HCT116 (cell line): ENCODE results near the gene NSFL1C. TPM values are rescaled to one million over a fixed set of nuclear protein-coding genes. Genes with fewer than 3 reads are reported as not detected.

ENCODE experiments used
- ATAC-seq: fragments of 200-7000 bp; cut with Tn5 transposase; 2 replicates; pipeline ENCODE4 v1.9.1; 2020; ENCODE audit warnings: mild to moderate bottlenecking, moderate library complexity
- BruUV-seq: library from RNA; stranded (reverse); fragments of 400-500 nt; replicated peaks from 2 replicates; lab custom pipeline; 2021; lab: Mats Ljungman, UMichigan
- CTCF ChIA-PET: fragments of 300-600 bp; sonication (Branson Sonifier 250); formaldehyde crosslinking; loops from one replicate; lab custom pipeline; 2021; ENCODE audit warnings: antibody characterized with exemption; lab: Charles Lee
- POLR2A ChIA-PET: fragments of 300-600, 350-600 bp; sonication (Branson Sonifier 250); formaldehyde crosslinking; loops from one replicate; lab custom pipeline; 2021; ENCODE audit warnings: antibody characterized with exemption; lab: Charles Lee
- RAD21 ChIA-PET, 2 experiments: fragments of 300-600 bp; sonication (Branson Sonifier 250); formaldehyde crosslinking; loops; one replicate each; lab custom pipeline; 2023; ENCODE audit warnings: low total read pairs in 2 of 2; ENCODE audit not compliant: uncharacterized antibody in 2 of 2, unreplicated experiment in 2 of 2, low non-redundant PET in 1 of 2; lab: Charles Lee
- DNase-seq: peaks from one replicate; pipeline ENCODE4 v3.0.0-alpha.2; 2010; ENCODE audit warnings: low read depth, low spot score
- H2AFZ ChIP-seq: fragments of 200-600 bp; shearing (Covaris generic), sonication (generic); 2 replicates; pipeline ENCODE4 v1.6.1; 2017; ENCODE audit warnings: low read depth, mixed run types, mixed read lengths, antibody characterized with exemption, low read length; ENCODE audit not compliant: poor library complexity, severe bottlenecking
- H3K27ac ChIP-seq: 2 replicates; pipeline ENCODE4 v1.5.1; 2012; ENCODE audit warnings: low read depth, low read length
- H3K27me3 ChIP-seq: fragments of 200-600 bp; sonication (generic); 2 replicates; pipeline ENCODE4 v1.6.1; 2016; ENCODE audit warnings: mixed run types, low read length, mixed read lengths; ENCODE audit not compliant: insufficient read depth
- H3K36me3 ChIP-seq, 2 experiments: fragments of 200-500 bp in 1 of 2; fragments of 200-600 bp in 1 of 2; sonication (Bioruptor generic) in 1 of 2; sonication (generic) in 1 of 2; 2 replicates each; pipeline versions ENCODE4 v1.5.1 to v1.6.1; 2014 to 2016; ENCODE audit warnings: low read length in 2 of 2, inconsistent platforms in 1 of 2, mixed read lengths in 1 of 2, mixed run types in 1 of 2; ENCODE audit not compliant: insufficient read depth in 2 of 2, control insufficient read depth in 1 of 2
- H3K4me1 ChIP-seq, 2 experiments: fragments of 200-600 bp in 1 of 2; sonication (generic) in 1 of 2; 2 replicates each; pipeline versions ENCODE4 v1.5.1 to v1.6.1; 2012 to 2017; ENCODE audit warnings: low read length in 2 of 2, inconsistent platforms in 1 of 2, mild to moderate bottlenecking in 1 of 2, mixed read lengths in 1 of 2, mixed run types in 1 of 2, moderate library complexity in 1 of 2; ENCODE audit not compliant: insufficient read depth in 2 of 2, control insufficient read depth in 1 of 2
- H3K4me2 ChIP-seq: fragments of 200-600 bp; sonication (generic); 2 replicates; pipeline ENCODE4 v1.6.1; 2017; ENCODE audit warnings: mixed run types, low read length, mixed read lengths
- H3K4me3 ChIP-seq, 2 experiments: fragments of 200-600 bp in 1 of 2; sonication (generic) in 1 of 2; replicated peaks in 1 of 2; 2 replicates each; pipeline ENCODE4 v1.5.1; 2011 to 2016; ENCODE audit warnings: low read length in 2 of 2, control low read depth in 1 of 2, low read depth in 1 of 2, mild to moderate bottlenecking in 1 of 2, mixed read lengths in 1 of 2, mixed run types in 1 of 2
- H3K79me2 ChIP-seq: fragments of 200-600 bp; sonication (generic); 2 replicates; pipeline ENCODE4 v1.6.1; 2017; ENCODE audit warnings: mild to moderate bottlenecking, mixed run types, low read length, moderate library complexity, mixed read lengths; ENCODE audit not compliant: insufficient read depth
- H3K9ac ChIP-seq: fragments of 200-600 bp; sonication (generic); 2 replicates; pipeline ENCODE4 v1.6.1; 2016; ENCODE audit warnings: low read length, mixed read lengths
- H3K9me2 ChIP-seq: fragments of 200-600 bp; sonication (generic), shearing (Covaris generic); 2 replicates; pipeline ENCODE4 v1.6.1; 2017; ENCODE audit warnings: mixed run types, mild to moderate bottlenecking, moderate library complexity; ENCODE audit not compliant: insufficient read depth
- H3K9me3 ChIP-seq, 2 experiments: fragments of 200-500 bp in 1 of 2; fragments of 200-600 bp in 1 of 2; sonication (Bioruptor generic) in 1 of 2; sonication (generic) in 1 of 2; 2 replicates each; pipeline ENCODE4 v1.6.1; 2014 to 2017; ENCODE audit warnings: low read length in 2 of 2, mixed read lengths in 2 of 2, inconsistent platforms in 1 of 2, low read depth in 1 of 2, mild to moderate bottlenecking in 1 of 2, mixed run types in 1 of 2, moderate library complexity in 1 of 2; ENCODE audit not compliant: control insufficient read depth in 1 of 2, insufficient read depth in 1 of 2
- H4K20me1 ChIP-seq: fragments of 200-600 bp; sonication (generic), shearing (Covaris generic); 2 replicates; pipeline ENCODE4 v1.6.1; 2017; ENCODE audit warnings: mixed run types, mild to moderate bottlenecking, moderate library complexity; ENCODE audit not compliant: insufficient read depth
- ATF3 ChIP-seq: IDR thresholded peaks from 2 replicates; pipeline ENCODE4 v1.6.1; 2012
- CBX3 ChIP-seq: IDR thresholded peaks from 2 replicates; pipeline ENCODE4 v1.6.1; 2012; ENCODE audit warnings: low read depth
- EGR1 ChIP-seq: IDR thresholded peaks from 2 replicates; pipeline ENCODE4 v1.6.1; 2012; ENCODE audit warnings: low read depth
- ELF1 ChIP-seq: IDR thresholded peaks from 2 replicates; pipeline ENCODE4 v1.6.1; 2012; ENCODE audit warnings: low read depth, borderline replicate concordance
- EZH2 ChIP-seq: fragments of 200-600 bp; sonication (generic); IDR thresholded peaks from 2 replicates; pipeline ENCODE4 v1.6.1; 2017; ENCODE audit warnings: antibody characterized with exemption, mixed run types
- MAX ChIP-seq: IDR thresholded peaks from 2 replicates; pipeline ENCODE4 v1.6.1; 2012
- POLR2A ChIP-seq: IDR thresholded peaks from 2 replicates; pipeline ENCODE4 v1.7.0; 2011; ENCODE audit warnings: borderline replicate concordance; ENCODE audit not compliant: insufficient read depth, insufficient read length; ENCODE audit errors: extremely low read depth
- REST ChIP-seq: IDR thresholded peaks from 2 replicates; pipeline ENCODE4 v1.6.1; 2012; ENCODE audit warnings: low read depth
- ZNF274 ChIP-seq: fragments of 200-500 bp; sonication (Bioruptor generic); IDR thresholded peaks from 2 replicates; pipeline ENCODE4 v1.6.1; 2014; ENCODE audit warnings: mild to moderate bottlenecking, low read depth, low read length, inconsistent platforms
- intact Hi-C: fragments of 100-400 bp; cut with micrococcal nuclease; formaldehyde crosslinking; loops from 2 replicates; pipeline ENCODE4 v1.10.0; 2022
- total RNA-seq: library from RNA; stranded (reverse); gene quantifications from one replicate; pipeline ENCODE4 v1.2.1, GENCODE V29; 2021; ENCODE audit not compliant: unreplicated experiment
- TF ChIP-seq, protein P1 (sequence below): IDR thresholded peaks from 2 replicates; pipeline ENCODE4 v1.6.1; 2011; ENCODE audit warnings: mild to moderate bottlenecking, low read length, moderate library complexity; ENCODE audit not compliant: insufficient replicate concordance; ENCODE audit errors: extremely low read depth

NSFL1C gene
- total RNA-seq, 1 experiment from 2014 or later: 93.4 TPM

DNA sequence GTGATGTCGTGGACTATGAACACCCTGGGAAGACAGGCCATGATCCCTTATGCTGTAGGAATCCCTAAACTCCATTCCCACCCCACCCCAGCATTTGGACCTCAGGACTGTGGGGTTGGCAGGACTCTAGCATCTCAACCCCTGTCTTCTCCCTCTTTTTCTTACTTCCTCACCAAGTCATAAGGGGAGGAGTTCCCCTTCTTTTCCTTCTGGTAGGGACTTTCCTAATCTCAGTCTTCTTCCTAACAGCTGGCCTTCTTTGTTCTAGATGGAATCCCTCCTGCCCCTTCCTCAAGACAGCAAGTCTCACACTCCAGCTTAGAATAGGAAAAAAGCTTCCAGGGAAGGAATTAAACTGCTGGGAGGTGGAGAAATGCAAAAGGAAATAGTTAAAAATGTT is 26.9 kb upstream of the NSFL1C start:
- no peaks in the 10 kb centered on the region for H3K79me2 ChIP-seq
- CTCF ChIA-PET: interaction anchor here (2.1 kb wide), 1 partner anchor 10 kb away, joined by 11 read pairs; no protein-coding TSS in a partner anchor
- H2AFZ ChIP-seq: no peak overlapping the region
- H3K9ac ChIP-seq: no peak overlapping the region
- no peak overlapping the region for H3K27ac ChIP-seq
- no peak overlapping the region for H3K4me2 ChIP-seq
- BruUV-seq: no TSS peak
- H3K9me2 ChIP-seq: no peaks in the 10 kb centered on the region
- no peak overlapping the region for H3K4me3 ChIP-seq
- POLR2A ChIA-PET: no interaction called here
- no peaks in the 10 kb centered on the region; a peak in 1 of 4 replicates for H3K9me3 ChIP-seq
- H3K27me3 ChIP-seq: no peaks in the 10 kb centered on the region
- DNase-seq: no peak
- no peaks in the 10 kb centered on the region for H4K20me1 ChIP-seq
- intact Hi-C loops: no loop called here
- RAD21 ChIA-PET: no interaction called here
- H3K4me1 ChIP-seq: peaks cover 0 to 28% of the 10 kb centered on the region in 2 experiments; a peak in 3 of 4 replicates
- no peak for ATAC-seq
- no peaks in the 10 kb centered on the region for H3K36me3 ChIP-seq
- TF ChIP-seq ATF3: no peak
- no peak for TF ChIP-seq EGR1
- TF ChIP-seq, protein P1, sequence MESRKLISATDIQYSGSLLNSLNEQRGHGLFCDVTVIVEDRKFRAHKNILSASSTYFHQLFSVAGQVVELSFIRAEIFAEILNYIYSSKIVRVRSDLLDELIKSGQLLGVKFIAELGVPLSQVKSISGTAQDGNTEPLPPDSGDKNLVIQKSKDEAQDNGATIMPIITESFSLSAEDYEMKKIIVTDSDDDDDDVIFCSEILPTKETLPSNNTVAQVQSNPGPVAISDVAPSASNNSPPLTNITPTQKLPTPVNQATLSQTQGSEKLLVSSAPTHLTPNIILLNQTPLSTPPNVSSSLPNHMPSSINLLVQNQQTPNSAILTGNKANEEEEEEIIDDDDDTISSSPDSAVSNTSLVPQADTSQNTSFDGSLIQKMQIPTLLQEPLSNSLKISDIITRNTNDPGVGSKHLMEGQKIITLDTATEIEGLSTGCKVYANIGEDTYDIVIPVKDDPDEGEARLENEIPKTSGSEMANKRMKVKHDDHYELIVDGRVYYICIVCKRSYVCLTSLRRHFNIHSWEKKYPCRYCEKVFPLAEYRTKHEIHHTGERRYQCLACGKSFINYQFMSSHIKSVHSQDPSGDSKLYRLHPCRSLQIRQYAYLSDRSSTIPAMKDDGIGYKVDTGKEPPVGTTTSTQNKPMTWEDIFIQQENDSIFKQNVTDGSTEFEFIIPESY: no peak
- no peak for TF ChIP-seq CBX3
- no peak for TF ChIP-seq REST
- no peak for TF ChIP-seq MAX
- no peak for TF ChIP-seq EZH2
- no peak for TF ChIP-seq ZNF274
- TF ChIP-seq ELF1: no peak
- no peak for TF ChIP-seq POLR2A
